Stimulated activated CD8-positive, alpha-beta memory T cell treated with anti-CD3 and anti-CD28 coated beads, Interleukin-7, amount 100 ng/mL, for 4 hours (primary cell): Measurements from ENCODE around the gene KMT5C.

Experiments
- DNase-seq, 2 donors: peaks; one replicate each; pipeline ENCODE4 v3.0.0-alpha.2; 2020; ENCODE audit warnings: low read depth in 2 of 2

The KMT5C gene

DNA sequence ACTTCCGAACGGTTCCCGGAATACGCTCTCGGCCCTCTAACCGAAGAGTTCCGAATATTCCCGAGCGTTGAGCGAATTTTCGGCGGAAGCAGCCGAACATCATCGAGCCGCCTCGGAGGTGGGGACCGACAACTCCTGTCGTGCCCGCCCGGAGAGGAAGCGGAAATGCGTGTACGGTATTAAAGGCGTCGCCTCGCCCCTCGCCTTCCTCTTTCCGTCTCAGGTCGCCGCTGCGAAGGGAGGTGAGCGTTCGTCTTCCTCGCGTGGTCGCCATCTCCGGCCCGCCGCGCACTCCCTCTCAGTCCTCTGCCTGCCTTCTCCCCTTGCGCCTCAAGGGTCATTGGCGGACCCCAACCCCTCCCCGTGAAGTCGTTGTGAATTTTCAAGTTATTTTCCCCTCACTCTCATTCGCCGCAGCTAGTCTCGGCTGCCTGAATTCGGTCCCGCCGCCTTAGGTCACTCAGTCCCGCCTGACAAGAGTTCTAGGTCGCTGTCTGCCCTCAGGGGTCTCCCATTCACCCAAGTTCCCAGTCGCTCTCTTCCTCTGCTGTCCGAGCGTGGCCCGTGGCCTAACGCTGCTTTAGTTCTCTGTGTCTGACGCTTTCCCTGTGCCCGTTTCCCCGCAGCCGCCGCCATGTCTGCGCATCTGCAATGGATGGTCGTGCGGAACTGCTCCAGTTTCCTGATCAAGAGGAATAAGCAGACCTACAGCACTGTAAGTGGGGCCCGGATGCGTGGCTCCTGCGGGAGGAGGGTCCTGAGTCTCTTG lies 46.2 kb downstream of the KMT5C start, which contains the start of gene RPL28:
TSS of gene RPL28 (plus strand) at position 209 of the 769 bp plus-strand sequence. CDS start at position 635, 426 bp downstream.
- DNase-seq, result peak; percentile 95 to 97

GRCh38 chr19:55386493-55386971 lies 46.9 kb downstream of the KMT5C start:
- DNase-seq, result peak in 1 of 2 donors; percentile 8

DNA sequence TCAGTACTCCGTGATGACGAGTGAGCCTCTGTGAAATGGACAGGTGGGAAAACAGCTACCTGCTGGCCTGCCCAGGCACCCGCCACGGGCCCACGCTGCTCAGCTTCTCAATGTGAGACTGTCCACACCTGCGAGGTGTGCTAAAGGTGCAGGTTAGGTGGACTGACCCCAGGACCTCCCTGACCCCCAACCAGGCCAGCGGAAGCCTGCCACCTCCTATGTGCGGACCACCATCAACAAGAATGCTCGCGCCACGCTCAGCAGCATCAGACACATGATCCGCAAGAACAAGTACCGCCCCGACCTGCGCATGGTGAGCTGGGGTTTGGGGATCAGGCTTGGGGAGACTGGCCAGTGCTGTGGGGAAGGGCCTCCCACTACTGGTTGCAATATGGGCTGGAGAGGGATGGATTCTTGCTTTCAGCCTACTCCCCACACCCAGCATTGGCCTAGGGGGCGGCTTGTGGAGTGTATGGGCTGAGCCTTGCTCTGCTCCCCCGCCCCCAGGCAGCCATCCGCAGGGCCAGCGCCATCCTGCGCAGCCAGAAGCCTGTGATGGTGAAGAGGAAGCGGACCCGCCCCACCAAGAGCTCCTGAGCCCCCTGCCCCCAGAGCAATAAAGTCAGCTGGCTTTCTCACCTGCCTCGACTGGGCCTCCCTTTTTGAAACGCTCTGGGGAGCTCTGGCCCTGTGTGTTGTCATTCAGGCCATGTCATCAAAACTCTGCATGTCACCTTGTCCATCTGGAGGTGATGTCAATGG lies 48.2 kb downstream of the KMT5C start:
- DNase-seq, result no peak

DNA sequence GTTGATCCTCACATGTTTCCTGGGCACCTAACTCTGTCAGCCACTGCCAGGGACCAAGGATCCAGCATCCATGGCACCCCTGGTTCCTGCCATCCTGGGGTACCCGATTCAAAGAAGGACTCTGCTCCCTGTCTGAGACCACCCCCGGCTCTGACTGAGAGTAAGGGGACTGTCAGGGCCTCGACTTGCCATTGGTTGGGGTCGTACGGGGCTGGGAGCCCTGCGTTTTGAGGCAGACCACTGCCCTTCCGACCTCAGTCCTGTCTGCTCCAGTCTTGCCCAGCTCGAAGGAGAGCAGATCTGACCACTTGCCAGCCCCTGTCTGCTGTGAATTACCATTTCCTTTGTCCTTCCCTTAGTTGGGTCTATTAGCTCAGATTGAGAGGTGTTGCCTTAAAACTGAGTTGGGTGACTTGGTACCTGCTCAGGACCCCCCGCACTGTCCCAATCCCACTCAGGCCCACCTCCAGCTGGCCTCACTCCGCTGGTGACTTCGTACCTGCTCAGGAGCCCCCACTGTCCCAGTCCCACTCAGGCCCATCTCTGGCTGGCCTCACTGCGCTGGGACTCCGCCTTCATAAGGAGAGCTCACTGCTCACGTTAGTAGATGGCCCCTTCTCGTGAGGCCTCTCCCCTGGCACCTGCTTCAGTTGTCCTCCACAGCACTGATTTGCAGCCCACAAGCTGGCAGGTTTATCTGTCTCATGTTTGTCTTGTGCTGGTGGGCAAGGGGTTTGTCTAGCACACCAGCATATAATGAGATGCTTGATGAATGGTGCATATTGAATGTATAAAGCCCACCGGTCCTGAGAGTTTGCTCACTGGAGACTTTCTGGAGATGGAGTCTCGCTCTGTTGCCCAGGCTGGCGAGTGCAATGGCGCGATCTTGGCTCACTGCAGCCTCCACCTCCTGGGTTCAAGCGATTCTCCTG lies 50.0 kb downstream of the KMT5C start:
- DNase-seq, result no peak

- no peak for DNase-seq
These were observed 50.8 kb downstream of the KMT5C start for GRCh38 chr19:55390461-55390880.

- no peak for DNase-seq
These were observed 51.6 kb downstream of the KMT5C start for GRCh38 chr19:55391191-55391670.

- no peak for DNase-seq
These were observed 52.3 kb downstream of the KMT5C start for GRCh38 chr19:55391702-55392615.

GRCh38 chr19:55392820-55393761 lies 53.4 kb downstream of the KMT5C start:
- no peak for DNase-seq
